K562 (cell line): ENCODE measurements around the gene DENND1A. TPM values are rescaled to one million over a fixed set of nuclear protein-coding genes. Genes with fewer than 3 reads are reported as not detected.

Experiments used
- ATAC-seq: fragments of 200-7000 bp; cut with Tn5 transposase; 3 replicates; pipeline ENCODE4 v1.9.1; 2020; ENCODE audit warnings: moderate library complexity
- BruUV-seq: library from RNA; stranded (reverse); fragments of 400-500 nt; replicated peaks from 2 replicates; lab custom pipeline; 2021; lab: Mats Ljungman, UMichigan
- CTCF ChIA-PET: fragments of 300-600 bp; formaldehyde crosslinking; extraction: SDS; loops from one replicate; lab custom pipeline; 2021; ENCODE audit warnings: low intra/inter-chr PET ratio; lab: Yijun Ruan, JAX
- POLR2A ChIA-PET: fragments of 300-600, 350-650 bp; sonication (Branson Sonifier 250); formaldehyde crosslinking; extraction: SDS; loops from one replicate; lab custom pipeline; 2021; ENCODE audit warnings: antibody characterized with exemption, inconsistent platforms; lab: Yijun Ruan, JAX
- DNase-seq, 4 experiments: peaks; one replicate each; pipeline versions ENCODE4 v3.0.0 to v3.0.0-alpha.2; 2011 to 2018; ENCODE audit warnings: low spot score in 3 of 4, mixed read lengths in 3 of 4; ENCODE audit errors: extremely low read depth in 1 of 4
- FAIRE-seq: peaks from 2 replicates; lab custom pipeline; 2011; peaks lifted over from hg19 to GRCh38; lab: Jason Lieb, UNC
- H2AFZ ChIP-seq: 2 replicates; pipeline ENCODE4 v1.6.0; 2011; ENCODE audit warnings: low read depth, low read length, control low read depth, inconsistent platforms
- H3K27ac ChIP-seq: fragments of 200-600 bp; 3 replicates; pipeline ENCODE4 v1.8.0; 2011; ENCODE audit warnings: low read depth, mild to moderate bottlenecking, control low read depth, inconsistent platforms, low read length, moderate library complexity, mixed read lengths; ENCODE audit errors: extremely low read depth
- H3K27me3 ChIP-seq, 2 experiments: fragments of 300-600 bp in 1 of 2; 2 replicates in 1 of 2; 3 replicates in 1 of 2; pipeline versions ENCODE4 v1.6.0 to v1.8.0; 2011; ENCODE audit warnings: inconsistent platforms in 2 of 2, low read length in 2 of 2, mild to moderate bottlenecking in 1 of 2, mixed read lengths in 1 of 2, moderate library complexity in 1 of 2; ENCODE audit not compliant: control insufficient read depth in 2 of 2, insufficient read depth in 2 of 2
- H3K36me3 ChIP-seq: fragments of 300-600 bp; 3 replicates; pipeline ENCODE4 v1.8.0; 2011; ENCODE audit warnings: mild to moderate bottlenecking, low read length, inconsistent platforms; ENCODE audit not compliant: control insufficient read depth, insufficient read depth
- H3K4me1 ChIP-seq, 2 experiments: fragments of 200-600 bp in 1 of 2; replicated peaks in 1 of 2; 2 replicates in 1 of 2; 3 replicates in 1 of 2; pipeline versions ENCODE4 v1.5.1 to v1.8.0; 2011; ENCODE audit warnings: inconsistent platforms in 2 of 2, low read length in 2 of 2, mild to moderate bottlenecking in 1 of 2, mixed read lengths in 1 of 2, moderate library complexity in 1 of 2; ENCODE audit not compliant: control insufficient read depth in 2 of 2, insufficient read depth in 2 of 2
- H3K4me2 ChIP-seq: 2 replicates; pipeline ENCODE4 v1.6.1; 2011; ENCODE audit warnings: low read length, control low read depth, inconsistent platforms, mixed read lengths; ENCODE audit not compliant: insufficient read depth
- H3K4me3 ChIP-seq: fragments of 200-600 bp; sonication (generic), shearing (Covaris generic); 2 replicates; pipeline ENCODE4 v1.5.1; 2016; ENCODE audit warnings: control low read depth, inconsistent platforms
- H3K79me2 ChIP-seq: fragments of 200-600 bp; 3 replicates; pipeline ENCODE4 v1.8.0; 2011; ENCODE audit warnings: low read length, inconsistent platforms; ENCODE audit not compliant: control insufficient read depth, insufficient read depth
- H3K9ac ChIP-seq, 2 experiments: 2 replicates each; pipeline versions ENCODE4 v1.6.0 to v1.6.1; 2011; ENCODE audit warnings: low read depth in 2 of 2, low read length in 2 of 2, control low read depth in 1 of 2, inconsistent platforms in 1 of 2, mild to moderate bottlenecking in 1 of 2, mixed read lengths in 1 of 2; ENCODE audit not compliant: insufficient read depth in 1 of 2
- H3K9me1 ChIP-seq: one replicate; pipeline ENCODE4 v1.6.0; 2011; ENCODE audit warnings: inconsistent platforms, mild to moderate bottlenecking, low read length, moderate library complexity; ENCODE audit not compliant: control insufficient read depth, insufficient read depth
- H3K9me3 ChIP-seq: replicated peaks from 2 replicates; pipeline ENCODE4 v1.5.1; 2011; ENCODE audit warnings: low read depth, low read length, inconsistent platforms; ENCODE audit not compliant: control insufficient read depth, insufficient read depth
- H4K20me1 ChIP-seq: replicated peaks from 2 replicates; pipeline ENCODE4 v1.6.1; 2011; ENCODE audit warnings: low read length, inconsistent platforms, mixed read lengths; ENCODE audit not compliant: control insufficient read depth, insufficient read depth
- ADNP ChIP-seq: fragments of 200-800 bp; sonication (Bioruptor generic); IDR thresholded peaks from 2 replicates; pipeline ENCODE4 v1.6.1; 2016; ENCODE audit warnings: missing genetic modification characterization, missing compliant biosample characterization
- BCOR ChIP-seq: fragments of 450-650 bp; IDR thresholded peaks from 2 replicates; pipeline ENCODE4 v1.6.1; 2016
- KDM1A ChIP-seq, 2 experiments: fragments of 450-650 bp; IDR thresholded peaks; 2 replicates each; pipeline ENCODE4 v1.6.1; 2016; ENCODE audit warnings: mild to moderate bottlenecking in 2 of 2
- RBM25 ChIP-seq: fragments of 200-400 bp; formaldehyde crosslinking; IDR thresholded peaks from 2 replicates; pipeline ENCODE4 v1.6.1; 2018; ENCODE audit warnings: low read length, low read depth, moderate library complexity; ENCODE audit not compliant: severe bottlenecking
- ZNF644 ChIP-seq: fragments of 200-800 bp; sonication (Bioruptor generic); IDR thresholded peaks from 2 replicates; pipeline ENCODE4 v1.6.1; 2016; ENCODE audit warnings: low read depth, missing genetic modification characterization, missing compliant biosample characterization
- WGBS: fragments of 100-300 bp; shearing (Covaris generic); methylation state at CpG from one replicate; pipeline ENCODE4 v1.1.6; 2016; ENCODE audit warnings: low coverage, mixed read lengths; ENCODE audit not compliant: insufficient coverage; ENCODE audit errors: missing lambda C conversion rate; 5-methylcytosine and 5-hydroxymethylcytosine counted together
- in situ Hi-C: fragments of 300-500 bp; cut with MboI; formaldehyde crosslinking; loops from 4 replicates; pipeline ENCODE4 v1.15.0; 2018; ENCODE audit warnings: inconsistent platforms, mixed read lengths
- intact Hi-C: fragments of 100-400 bp; cut with micrococcal nuclease; formaldehyde crosslinking; loops from 2 replicates; pipeline ENCODE4 v1.14.2; 2022
- polyA plus RNA-seq, 8 experiments: library from polyadenylated mRNA; depleted of rRNA in 4 of 8; stranded (reverse) in 5 of 8; unstranded in 3 of 8; fragments of >200 nt; fragmentation: Nextera tagmentation in 2 of 8; fragmentation: Illumina TruSeq in 1 of 8; extraction: Ambion mirVana in 2 of 8; extraction: Trizol in 1 of 8; gene quantifications; 2 replicates each; pipeline versions ENCODE4 v1.2.1 to v1.2.3, GENCODE V29; 2011 to 2014; ENCODE audit warnings: inconsistent platforms in 1 of 8, missing spikeins in 1 of 8
- total RNA-seq, 7 experiments: library from RNA; depleted of rRNA in 6 of 7; stranded (reverse); fragments of >200 nt in 6 of 7; fragmentation: Illumina TruSeq in 2 of 7; extraction: Trizol in 2 of 7; gene quantifications; 2 replicates each; pipeline versions ENCODE4 v1.2.1 to v1.2.3, GENCODE V29; 2011 to 2021; ENCODE audit warnings: low replicate concordance in 1 of 7
- TF ChIP-seq, protein P1 (sequence below): sonication (generic); formaldehyde crosslinking; IDR thresholded peaks from 2 replicates; pipeline ENCODE4 v1.8.1; 2022; ENCODE audit warnings: missing genetic modification reagents

The DENND1A gene
- total and polyA plus RNA-seq, 9 of the 15 experiments (the other 6 are each of a cell fraction or from before 2014, with no cell fraction given): 7.6 to 29.5 (median 15.7) TPM

GRCh38 chr9:123639743-123640142 is 290.2 kb downstream of the DENND1A start:
- Histone ChIP-seq H3K79me2 (no peaks in the 10 kb centered on the region), H3K4me1 (peaks cover 7 to 9% of the 10 kb centered on the region in 2 experiments; a peak in 3 of 5 replicates), H3K27ac (no peak overlapping the region), H3K9ac (no peak overlapping the region), H3K27me3 (no peaks in the 10 kb centered on the region), H4K20me1 (0 out of 2 replicates have a peak, but pooled peaks cover 5% of the 10 kb centered on the region), H3K4me2 (no peak overlapping the region), H3K9me1 (no peaks in the 10 kb centered on the region), H3K4me3 (no peak overlapping the region), H3K9me3 (no peaks in the 10 kb centered on the region), H3K36me3 (no peaks in the 10 kb centered on the region), H2AFZ (no peak overlapping the region)
- POLR2A ChIA-PET: interaction anchor here (0.8 kb wide), 1 partner anchor 195 kb away, joined by 4 read pairs; no protein-coding TSS in a partner anchor
- intact Hi-C loops: no loop called here
- BruUV-seq: no TSS peak
- CTCF ChIA-PET: no interaction called here
- FAIRE-seq (no peak), DNase-seq (no peak), ATAC-seq (no peak)
- in situ Hi-C loops: no loop called here
- WGBS: no CpG with 5 or more reads among the region's 1 CpG
- peak; percentile 88 for TF ChIP-seq BCOR
- TF ChIP-seq ZNF644: no peak
- peak; percentile 35; the same call in 1 of the 2 replicates for TF ChIP-seq ADNP (tag)
- peak; percentile 93 for TF ChIP-seq RBM25
- peak in 1 of 2 experiments; percentile 60; a peak in 2 of 4 replicates for TF ChIP-seq KDM1A (IDR thresholded peaks at IDR 0.05)
- TF ChIP-seq, protein P1, sequence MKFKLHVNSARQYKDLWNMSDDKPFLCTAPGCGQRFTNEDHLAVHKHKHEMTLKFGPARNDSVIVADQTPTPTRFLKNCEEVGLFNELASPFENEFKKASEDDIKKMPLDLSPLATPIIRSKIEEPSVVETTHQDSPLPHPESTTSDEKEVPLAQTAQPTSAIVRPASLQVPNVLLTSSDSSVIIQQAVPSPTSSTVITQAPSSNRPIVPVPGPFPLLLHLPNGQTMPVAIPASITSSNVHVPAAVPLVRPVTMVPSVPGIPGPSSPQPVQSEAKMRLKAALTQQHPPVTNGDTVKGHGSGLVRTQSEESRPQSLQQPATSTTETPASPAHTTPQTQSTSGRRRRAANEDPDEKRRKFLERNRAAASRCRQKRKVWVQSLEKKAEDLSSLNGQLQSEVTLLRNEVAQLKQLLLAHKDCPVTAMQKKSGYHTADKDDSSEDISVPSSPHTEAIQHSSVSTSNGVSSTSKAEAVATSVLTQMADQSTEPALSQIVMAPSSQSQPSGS: no peak
